ENCODE data around the gene CYP24A1. TPM values are rescaled to one million over a fixed set of nuclear protein-coding genes. Genes with fewer than 3 reads are reported as not detected.

CYP24A1 gene
- polyA plus RNA-seq, 1 donor from 2014 or later: 0.12 TPM

- H3K4me3 ChIP-seq (ENCODE audit: low read length): no peak overlapping the region
- H3K9ac ChIP-seq (ENCODE audit: low read length): no peak overlapping the region
- H3K36me3 ChIP-seq (ENCODE audit: insufficient read depth, low read length): no peaks in the 10 kb centered on the region
- H3K79me2 ChIP-seq (replicated peaks; ENCODE audit: insufficient read depth, low read length): no peaks in the 10 kb centered on the region
- no peak for TF ChIP-seq RAD21 (conservative IDR thresholded peaks at IDR 0.05)
- no peak for TF ChIP-seq CTCF (IDR thresholded peaks at IDR 0.05; ENCODE audit: poor library complexity, severe bottlenecking)
- no peak for TF ChIP-seq EP300 (conservative IDR thresholded peaks at IDR 0.05; ENCODE audit: poor library complexity, severe bottlenecking)
- TF ChIP-seq EZH2 (IDR thresholded peaks at IDR 0.05; ENCODE audit: borderline replicate concordance, insufficient read depth, low read length, poor library complexity, severe bottlenecking): no peak
- TF ChIP-seq SMC3 (conservative IDR thresholded peaks at IDR 0.05; ENCODE audit: poor library complexity): no peak
- TF ChIP-seq REST (IDR thresholded peaks at IDR 0.05; ENCODE audit: borderline replicate concordance): no peak
- TF ChIP-seq TAF1 (IDR thresholded peaks at IDR 0.05; ENCODE audit: low read depth): no peak
- no peak for TF ChIP-seq MXI1 (conservative IDR thresholded peaks at IDR 0.05; ENCODE audit: poor library complexity, severe bottlenecking)
- no peak for TF ChIP-seq POLR2AphosphoS5 (IDR thresholded peaks at IDR 0.05)
- H3K9me3 ChIP-seq (ENCODE audit: low read length): no peaks in the 10 kb centered on the region
- H3F3A ChIP-seq (ENCODE audit: insufficient read depth, low read length, poor library complexity, severe bottlenecking): no peaks in the 10 kb centered on the region
- no peak overlapping the region for H2AFZ ChIP-seq (ENCODE audit: low read depth, low read length)
- H3K4me2 ChIP-seq (ENCODE audit: low read length): no peak overlapping the region
- no peak overlapping the region for H3K27ac ChIP-seq (ENCODE audit: low read length)
- H3K9me2 ChIP-seq (ENCODE audit: insufficient read depth, low read length): no peaks in the 10 kb centered on the region
- H4K20me1 ChIP-seq (ENCODE audit: insufficient read depth): no peaks in the 10 kb centered on the region
- H3K27me3 ChIP-seq (ENCODE audit: insufficient read depth, low read depth, low read length): peaks cover 35% of the 10 kb centered on the region
These were observed 5.6 kb downstream of the CYP24A1 start for GRCh38 chr20:54167909-54168872.

- Histone ChIP-seq H3K4me2 (ENCODE audit: low read length) (no peak overlapping the region), H3K27ac (ENCODE audit: low read length) (no peak overlapping the region), H2AFZ (ENCODE audit: low read depth, low read length) (no peak overlapping the region), H3K4me3 (ENCODE audit: low read length) (no peak overlapping the region), H4K20me1 (ENCODE audit: insufficient read depth) (no peaks in the 10 kb centered on the region), H3K27me3 (ENCODE audit: insufficient read depth, low read depth, low read length) (peaks cover 24% of the 10 kb centered on the region), H3F3A (ENCODE audit: insufficient read depth, low read length, poor library complexity, severe bottlenecking) (no peaks in the 10 kb centered on the region), H3K9me2 (ENCODE audit: insufficient read depth, low read length) (no peaks in the 10 kb centered on the region), H3K79me2 (replicated peaks; ENCODE audit: insufficient read depth, low read length) (no peaks in the 10 kb centered on the region), H3K36me3 (ENCODE audit: insufficient read depth, low read length) (no peaks in the 10 kb centered on the region), H3K9ac (ENCODE audit: low read length) (no peak overlapping the region), H3K9me3 (ENCODE audit: low read length) (no peaks in the 10 kb centered on the region)
- TF ChIP-seq TAF1 (IDR thresholded peaks at IDR 0.05; ENCODE audit: low read depth) (no peak), REST (IDR thresholded peaks at IDR 0.05; ENCODE audit: borderline replicate concordance) (no peak), RAD21 (conservative IDR thresholded peaks at IDR 0.05) (no peak), SMC3 (conservative IDR thresholded peaks at IDR 0.05; ENCODE audit: poor library complexity) (no peak), EZH2 (IDR thresholded peaks at IDR 0.05; ENCODE audit: borderline replicate concordance, insufficient read depth, low read length, poor library complexity, severe bottlenecking) (no peak), EP300 (conservative IDR thresholded peaks at IDR 0.05; ENCODE audit: poor library complexity, severe bottlenecking) (no peak), POLR2AphosphoS5 (IDR thresholded peaks at IDR 0.05) (no peak), CTCF (IDR thresholded peaks at IDR 0.05; ENCODE audit: poor library complexity, severe bottlenecking) (no peak), MXI1 (conservative IDR thresholded peaks at IDR 0.05; ENCODE audit: poor library complexity, severe bottlenecking) (no peak)
These were observed 6.7 kb downstream of the CYP24A1 start for GRCh38 chr20:54166987-54167662.
